Astrocyte (in vitro differentiated cells and primary cell): Measurements from ENCODE around the gene CMSS1. TPM values are rescaled to one million over a fixed set of nuclear protein-coding genes. Genes with fewer than 3 reads are reported as not detected.

Source experiments
- DNase-seq: peaks from one replicate; pipeline ENCODE4 v3.0.0-alpha.2; 2010; ENCODE audit warnings: low read depth
- FAIRE-seq: peaks from 2 replicates; lab custom pipeline; 2011; peaks lifted over from hg19 to GRCh38; lab: Jason Lieb, UNC
- H2AFZ ChIP-seq: 2 replicates; pipeline ENCODE4 v1.6.0; 2012; ENCODE audit warnings: low read depth, low read length, inconsistent platforms
- H3K27ac ChIP-seq: 2 replicates; pipeline ENCODE4 v1.5.1; 2011; ENCODE audit warnings: low read depth, low read length, inconsistent platforms
- H3K27me3 ChIP-seq: 2 replicates; pipeline ENCODE4 v1.6.0; 2011; ENCODE audit warnings: low read length, inconsistent platforms; ENCODE audit not compliant: insufficient read depth
- H3K36me3 ChIP-seq: 2 replicates; pipeline ENCODE4 v1.5.1; 2011; ENCODE audit warnings: low read length, inconsistent platforms; ENCODE audit not compliant: insufficient read depth
- H3K4me1 ChIP-seq: 2 replicates; pipeline ENCODE4 v1.5.1; 2011; ENCODE audit warnings: low read length, inconsistent platforms; ENCODE audit not compliant: insufficient read depth
- H3K4me2 ChIP-seq: 2 replicates; pipeline ENCODE4 v1.6.0; 2012; ENCODE audit warnings: low read length, inconsistent platforms
- H3K4me3 ChIP-seq: 2 replicates; pipeline ENCODE4 v1.5.1; 2011; ENCODE audit warnings: low read depth, mild to moderate bottlenecking, low read length, inconsistent platforms; ENCODE audit not compliant: insufficient read depth
- H3K79me2 ChIP-seq: 2 replicates; pipeline ENCODE4 v1.6.0; 2012; ENCODE audit warnings: mild to moderate bottlenecking, low read length, inconsistent platforms; ENCODE audit not compliant: insufficient read depth
- H3K9ac ChIP-seq: 2 replicates; pipeline ENCODE4 v1.6.0; 2012; ENCODE audit warnings: mild to moderate bottlenecking, low read length, inconsistent platforms
- H3K9me3 ChIP-seq: 2 replicates; pipeline ENCODE4 v1.5.1; 2012; ENCODE audit warnings: low read depth, mild to moderate bottlenecking, low read length, inconsistent platforms; ENCODE audit not compliant: insufficient read depth
- H4K20me1 ChIP-seq: 2 replicates; pipeline ENCODE4 v1.6.0; 2012; ENCODE audit warnings: low read length, inconsistent platforms; ENCODE audit not compliant: insufficient read depth
- H3K27ac Mint-ChIP-seq: one replicate; pipeline ENCODE4 v1.8.0; 2021; ENCODE audit warnings: mild to moderate bottlenecking, mixed read lengths; ENCODE audit not compliant: unreplicated experiment
- H3K27me3 Mint-ChIP-seq: one replicate; pipeline ENCODE4 v1.8.0; 2021; ENCODE audit warnings: low read depth, mixed read lengths; ENCODE audit not compliant: unreplicated experiment
- H3K36me3 Mint-ChIP-seq: one replicate; pipeline ENCODE4 v1.8.0; 2021; ENCODE audit warnings: low read depth, mixed read lengths; ENCODE audit not compliant: unreplicated experiment
- H3K4me1 Mint-ChIP-seq: one replicate; pipeline ENCODE4 v1.8.0; 2021; ENCODE audit warnings: low read depth, mixed read lengths; ENCODE audit not compliant: unreplicated experiment
- H3K4me3 Mint-ChIP-seq: one replicate; pipeline ENCODE4 v1.8.0; 2021; ENCODE audit warnings: mild to moderate bottlenecking, moderate library complexity, mixed read lengths; ENCODE audit not compliant: unreplicated experiment
- H3K9me3 Mint-ChIP-seq: one replicate; pipeline ENCODE4 v1.8.0; 2021; ENCODE audit warnings: mild to moderate bottlenecking, mixed read lengths; ENCODE audit not compliant: unreplicated experiment
- CTCF ChIP-seq: IDR thresholded peaks from 2 replicates; pipeline ENCODE4 v1.5.1; 2011; ENCODE audit warnings: low read depth, mild to moderate bottlenecking, inconsistent platforms, low read length, moderate library complexity; ENCODE audit not compliant: insufficient read depth
- EZH2 ChIP-seq: IDR thresholded peaks from 2 replicates; pipeline ENCODE4 v1.6.1; 2012; ENCODE audit warnings: mild to moderate bottlenecking, low read length, inconsistent platforms; ENCODE audit not compliant: insufficient read depth
- total RNA-seq: library from RNA; stranded (reverse); gene quantifications from 2 replicates; pipeline ENCODE4 v1.2.1, GENCODE V29; 2021

The CMSS1 gene
- total RNA-seq, 1 donor from 2014 or later = 12.5 TPM

- no peak overlapping the region for H3K27ac Mint-ChIP-seq
- DNase-seq (peak; percentile 60), FAIRE-seq (no peak)
- Histone ChIP-seq H3K9ac (no peak overlapping the region), H3K4me1 (peaks cover 13% of the 10 kb centered on the region), H3K4me2 (no peak overlapping the region), H3K4me3 (no peak overlapping the region), H2AFZ (no peak overlapping the region), H3K79me2 (no peaks in the 10 kb centered on the region), H4K20me1 (no peaks in the 10 kb centered on the region), H3K9me3 (no peaks in the 10 kb centered on the region), H3K27me3 (no peaks in the 10 kb centered on the region), H3K27ac (no peak overlapping the region), H3K36me3 (no peaks in the 10 kb centered on the region)
- peaks cover 35% of the 10 kb centered on the region for H3K4me1 Mint-ChIP-seq
- no peaks in the 10 kb centered on the region for H3K36me3 Mint-ChIP-seq
- H3K27me3 Mint-ChIP-seq = no peaks in the 10 kb centered on the region
- H3K9me3 Mint-ChIP-seq = peaks cover 2% of the 10 kb centered on the region
- TF ChIP-seq CTCF = no peak
- no peak for TF ChIP-seq EZH2
- H3K4me3 Mint-ChIP-seq = no peak overlapping the region
Measured at GRCh38 chr3:99965077-99965476, 147.4 kb downstream of the CMSS1 start.

GRCh38 chr3:99965681-99966408 lies 148.2 kb downstream of the CMSS1 start:
- Histone ChIP-seq H2AFZ (no peak overlapping the region), H3K9me3 (no peaks in the 10 kb centered on the region), H3K4me2 (no peak overlapping the region), H3K9ac (no peak overlapping the region), H3K27ac (no peak overlapping the region), H3K27me3 (no peaks in the 10 kb centered on the region), H3K4me1 (peaks cover 12% of the 10 kb centered on the region), H4K20me1 (no peaks in the 10 kb centered on the region), H3K4me3 (no peak overlapping the region), H3K36me3 (no peaks in the 10 kb centered on the region), H3K79me2 (no peaks in the 10 kb centered on the region)
- Mint-ChIP-seq H3K4me3 (no peak overlapping the region), H3K27me3 (no peaks in the 10 kb centered on the region), H3K4me1 (peaks cover 31% of the 10 kb centered on the region), H3K27ac (no peak overlapping the region), H3K9me3 (peaks cover 2% of the 10 kb centered on the region), H3K36me3 (no peaks in the 10 kb centered on the region)
- FAIRE-seq (no peak), DNase-seq (no peak)
- TF ChIP-seq CTCF = no peak
- no peak for TF ChIP-seq EZH2
